Fibroblast of mammary gland (primary cell): ENCODE data around the gene ST6GALNAC2.
"Not testable (repeated sequence)": the region's sequence is repeated elsewhere in the genome, so short reads cannot be mapped to it uniquely, and the experiment has no call there.

Source experiments
- DNase-seq: peaks from one replicate; pipeline ENCODE4 v3.0.0-alpha.2; 2010; ENCODE audit warnings: low read depth
- H3K4me3 ChIP-seq: 2 replicates; pipeline ENCODE4 v1.5.1; 2011; ENCODE audit warnings: low read depth, mild to moderate bottlenecking, low read length, moderate library complexity; ENCODE audit not compliant: control insufficient read depth
- TF ChIP-seq, protein P1 (sequence below): conservative IDR thresholded peaks from 2 replicates; pipeline ENCODE4 v1.5.1; 2011; ENCODE audit warnings: low read depth, low read length, inconsistent platforms; ENCODE audit not compliant: control insufficient read depth, insufficient read depth

ST6GALNAC2 gene

GRCh38 chr17:76561332-76561731 lies 24.3 kb downstream of the ST6GALNAC2 start:
- H3K4me3 ChIP-seq: peak overlapping the region; percentile 6
- TF ChIP-seq, protein P1, sequence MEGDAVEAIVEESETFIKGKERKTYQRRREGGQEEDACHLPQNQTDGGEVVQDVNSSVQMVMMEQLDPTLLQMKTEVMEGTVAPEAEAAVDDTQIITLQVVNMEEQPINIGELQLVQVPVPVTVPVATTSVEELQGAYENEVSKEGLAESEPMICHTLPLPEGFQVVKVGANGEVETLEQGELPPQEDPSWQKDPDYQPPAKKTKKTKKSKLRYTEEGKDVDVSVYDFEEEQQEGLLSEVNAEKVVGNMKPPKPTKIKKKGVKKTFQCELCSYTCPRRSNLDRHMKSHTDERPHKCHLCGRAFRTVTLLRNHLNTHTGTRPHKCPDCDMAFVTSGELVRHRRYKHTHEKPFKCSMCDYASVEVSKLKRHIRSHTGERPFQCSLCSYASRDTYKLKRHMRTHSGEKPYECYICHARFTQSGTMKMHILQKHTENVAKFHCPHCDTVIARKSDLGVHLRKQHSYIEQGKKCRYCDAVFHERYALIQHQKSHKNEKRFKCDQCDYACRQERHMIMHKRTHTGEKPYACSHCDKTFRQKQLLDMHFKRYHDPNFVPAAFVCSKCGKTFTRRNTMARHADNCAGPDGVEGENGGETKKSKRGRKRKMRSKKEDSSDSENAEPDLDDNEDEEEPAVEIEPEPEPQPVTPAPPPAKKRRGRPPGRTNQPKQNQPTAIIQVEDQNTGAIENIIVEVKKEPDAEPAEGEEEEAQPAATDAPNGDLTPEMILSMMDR: no peak
- no peak for DNase-seq

- DNase-seq: no peak
- TF ChIP-seq, protein P1: no peak
- peak overlapping the region; percentile 6 for H3K4me3 ChIP-seq
Measured at GRCh38 chr17:76560877-76561221, 24.8 kb downstream of the ST6GALNAC2 start.

DNA sequence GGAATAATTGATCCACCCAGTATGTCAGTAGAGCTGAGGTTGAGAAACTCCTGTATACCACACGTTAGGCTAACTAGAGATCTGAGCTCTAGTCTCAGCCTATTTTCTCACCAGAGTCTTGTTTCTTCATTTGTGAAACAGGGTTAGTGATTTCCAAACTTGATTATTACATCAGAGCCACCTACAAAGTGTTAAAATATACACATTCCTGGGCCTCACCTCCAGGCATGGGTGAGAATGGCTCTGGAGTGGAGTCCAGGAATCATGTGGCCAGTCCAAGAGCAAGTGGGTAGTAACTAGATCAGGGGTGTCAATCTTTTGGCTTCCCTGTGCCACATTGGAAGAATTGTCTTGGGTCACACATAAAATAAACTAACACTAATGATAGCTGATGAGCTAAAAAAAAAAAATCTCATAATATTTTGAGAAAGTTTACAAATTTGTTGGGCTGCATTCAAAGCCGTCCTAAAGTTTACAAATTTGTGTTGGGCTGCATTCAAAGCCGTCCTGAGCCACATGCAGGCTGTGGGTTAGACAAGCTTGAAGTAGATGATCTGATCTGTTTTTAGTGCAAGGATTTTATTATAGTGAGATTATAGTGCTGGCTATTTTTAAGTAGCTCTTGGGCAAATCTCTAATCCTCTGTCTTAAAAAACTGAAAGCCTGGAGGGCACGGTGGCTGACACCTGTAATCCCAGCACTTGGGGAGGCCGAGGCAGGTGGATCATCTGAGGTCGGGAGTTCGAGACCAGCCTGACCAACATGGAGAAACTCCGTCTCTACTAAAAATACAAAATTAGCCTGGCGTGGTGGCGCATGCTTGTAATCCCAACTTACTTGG lies 25.4 kb downstream of the ST6GALNAC2 start:
- peak overlapping the region; percentile 86 for H3K4me3 ChIP-seq
- TF ChIP-seq, protein P1: no peak
- no peak for DNase-seq

DNA sequence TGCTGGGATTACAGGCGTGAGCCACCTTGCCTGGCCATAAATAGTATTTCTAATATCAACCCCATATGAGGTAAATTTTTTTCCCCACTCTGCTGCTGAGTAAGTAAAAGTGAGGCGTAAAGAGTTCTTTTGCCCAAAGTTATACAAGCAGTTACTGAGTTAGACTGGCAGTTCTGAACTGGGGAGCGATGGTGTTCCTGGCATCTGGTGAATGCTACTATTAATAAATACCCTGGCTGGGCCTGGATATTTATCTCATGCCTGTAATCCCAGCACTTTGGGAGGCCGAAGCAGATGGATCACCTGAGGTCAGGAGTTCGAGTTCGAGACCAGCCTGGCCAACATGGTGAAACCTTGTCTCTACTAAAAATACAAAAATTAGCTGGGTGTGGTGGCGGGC lies 26.2 kb downstream of the ST6GALNAC2 start:
- peak overlapping the region; percentile 86 for H3K4me3 ChIP-seq
- DNase-seq: not testable (repeated sequence)

- DNase-seq: no peak
Measured at GRCh38 chr17:76558198-76559095, 27.2 kb downstream of the ST6GALNAC2 start.

DNA sequence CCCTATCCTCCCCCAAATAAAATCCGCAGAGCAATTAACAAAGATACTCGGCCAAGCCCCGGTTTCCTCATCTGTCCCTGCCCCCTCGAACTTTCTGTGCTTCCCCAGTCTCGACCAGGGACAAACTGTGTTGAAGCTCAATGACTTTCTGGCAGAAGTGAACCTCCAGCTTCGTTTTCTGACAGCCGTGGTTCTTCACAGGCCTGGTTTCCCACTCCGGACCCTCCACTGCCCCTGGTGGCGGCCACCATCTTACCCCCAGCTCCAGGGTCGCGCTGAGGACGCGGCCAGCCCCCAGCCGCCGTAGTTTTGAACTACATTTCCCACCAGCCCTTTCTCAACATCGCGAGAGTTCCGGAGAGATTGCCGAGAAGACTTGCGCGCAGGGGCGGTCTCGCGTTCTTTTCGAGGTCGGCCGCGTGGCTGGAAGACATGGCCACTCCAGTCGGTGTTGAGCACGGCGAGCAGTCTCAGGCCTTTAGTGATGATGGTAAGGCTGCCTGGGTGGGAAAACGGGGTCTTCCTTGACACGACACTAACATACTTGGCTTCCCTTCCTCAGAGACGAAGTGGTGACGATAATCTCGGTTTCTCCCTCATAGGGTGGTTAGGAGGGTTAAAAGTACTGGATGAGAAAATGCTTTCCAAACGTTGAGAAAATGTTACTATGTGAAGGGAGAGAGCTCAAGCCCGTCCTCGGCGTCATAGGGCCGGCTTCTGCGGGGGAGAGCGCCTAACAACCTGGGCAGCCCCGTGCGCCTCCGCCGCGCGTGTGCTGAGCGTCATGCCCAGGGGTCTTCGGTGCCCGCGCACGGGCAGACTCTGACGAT lies 28.1 kb downstream of the ST6GALNAC2 start:
- H3K4me3 ChIP-seq: peak overlapping the region; percentile 86
- TF ChIP-seq, protein P1: peak; percentile 46
- peak; percentile 95 for DNase-seq

More at GRCh38 chr17:76558198-76559095, 27.2 kb downstream of the ST6GALNAC2 start:
- H3K4me3 ChIP-seq: peak overlapping the region; percentile 86
- TF ChIP-seq, protein P1: peak; percentile 47
